HFF-Myc (cell line): ENCODE data around the gene PRAC1.

Experiments
- DNase-seq: peaks from one replicate; pipeline ENCODE4 v3.0.0-alpha.2; 2011; ENCODE audit warnings: low read depth; ENCODE audit errors: extremely low read depth
- H3K4me3 ChIP-seq: replicated peaks from 2 replicates; pipeline ENCODE4 v1.5.1; 2011; ENCODE audit warnings: low read depth, mild to moderate bottlenecking, control low read depth, low read length
- TF ChIP-seq, protein P1 (sequence below): IDR thresholded peaks from 2 replicates; pipeline ENCODE4 v1.5.1; 2012; ENCODE audit warnings: mild to moderate bottlenecking, low read depth, low read length, control low read depth; ENCODE audit errors: missing control alignments

PRAC1 gene

GRCh38 chr17:48715496-48716399, 6.6 kb downstream of the PRAC1 start:
- TF ChIP-seq, protein P1, sequence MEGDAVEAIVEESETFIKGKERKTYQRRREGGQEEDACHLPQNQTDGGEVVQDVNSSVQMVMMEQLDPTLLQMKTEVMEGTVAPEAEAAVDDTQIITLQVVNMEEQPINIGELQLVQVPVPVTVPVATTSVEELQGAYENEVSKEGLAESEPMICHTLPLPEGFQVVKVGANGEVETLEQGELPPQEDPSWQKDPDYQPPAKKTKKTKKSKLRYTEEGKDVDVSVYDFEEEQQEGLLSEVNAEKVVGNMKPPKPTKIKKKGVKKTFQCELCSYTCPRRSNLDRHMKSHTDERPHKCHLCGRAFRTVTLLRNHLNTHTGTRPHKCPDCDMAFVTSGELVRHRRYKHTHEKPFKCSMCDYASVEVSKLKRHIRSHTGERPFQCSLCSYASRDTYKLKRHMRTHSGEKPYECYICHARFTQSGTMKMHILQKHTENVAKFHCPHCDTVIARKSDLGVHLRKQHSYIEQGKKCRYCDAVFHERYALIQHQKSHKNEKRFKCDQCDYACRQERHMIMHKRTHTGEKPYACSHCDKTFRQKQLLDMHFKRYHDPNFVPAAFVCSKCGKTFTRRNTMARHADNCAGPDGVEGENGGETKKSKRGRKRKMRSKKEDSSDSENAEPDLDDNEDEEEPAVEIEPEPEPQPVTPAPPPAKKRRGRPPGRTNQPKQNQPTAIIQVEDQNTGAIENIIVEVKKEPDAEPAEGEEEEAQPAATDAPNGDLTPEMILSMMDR: no peak
- DNase-seq: no peak
- no peak overlapping the region for H3K4me3 ChIP-seq

DNA sequence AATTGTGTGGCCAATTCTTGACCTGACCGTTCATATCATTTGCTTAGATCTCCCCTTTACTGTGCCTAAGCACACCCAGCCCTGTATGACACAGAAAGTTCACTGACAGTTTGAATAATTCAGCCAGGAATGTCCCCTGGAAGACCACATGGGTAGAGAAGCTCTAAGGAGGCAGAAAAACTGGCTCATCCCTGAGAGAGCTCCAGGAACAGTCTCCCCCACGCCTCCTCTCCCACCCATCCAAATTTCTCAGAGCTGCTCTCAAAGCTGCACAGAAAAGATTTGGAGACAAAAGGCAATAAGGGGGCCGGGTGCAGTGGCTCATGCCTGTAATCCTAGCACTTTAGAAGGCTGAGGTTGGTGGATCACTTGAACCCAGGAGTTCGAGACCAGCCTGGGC, 11.2 kb downstream of the PRAC1 start:
- DNase-seq: no peak
- no peak overlapping the region for H3K4me3 ChIP-seq
- TF ChIP-seq, protein P1: no peak

DNA sequence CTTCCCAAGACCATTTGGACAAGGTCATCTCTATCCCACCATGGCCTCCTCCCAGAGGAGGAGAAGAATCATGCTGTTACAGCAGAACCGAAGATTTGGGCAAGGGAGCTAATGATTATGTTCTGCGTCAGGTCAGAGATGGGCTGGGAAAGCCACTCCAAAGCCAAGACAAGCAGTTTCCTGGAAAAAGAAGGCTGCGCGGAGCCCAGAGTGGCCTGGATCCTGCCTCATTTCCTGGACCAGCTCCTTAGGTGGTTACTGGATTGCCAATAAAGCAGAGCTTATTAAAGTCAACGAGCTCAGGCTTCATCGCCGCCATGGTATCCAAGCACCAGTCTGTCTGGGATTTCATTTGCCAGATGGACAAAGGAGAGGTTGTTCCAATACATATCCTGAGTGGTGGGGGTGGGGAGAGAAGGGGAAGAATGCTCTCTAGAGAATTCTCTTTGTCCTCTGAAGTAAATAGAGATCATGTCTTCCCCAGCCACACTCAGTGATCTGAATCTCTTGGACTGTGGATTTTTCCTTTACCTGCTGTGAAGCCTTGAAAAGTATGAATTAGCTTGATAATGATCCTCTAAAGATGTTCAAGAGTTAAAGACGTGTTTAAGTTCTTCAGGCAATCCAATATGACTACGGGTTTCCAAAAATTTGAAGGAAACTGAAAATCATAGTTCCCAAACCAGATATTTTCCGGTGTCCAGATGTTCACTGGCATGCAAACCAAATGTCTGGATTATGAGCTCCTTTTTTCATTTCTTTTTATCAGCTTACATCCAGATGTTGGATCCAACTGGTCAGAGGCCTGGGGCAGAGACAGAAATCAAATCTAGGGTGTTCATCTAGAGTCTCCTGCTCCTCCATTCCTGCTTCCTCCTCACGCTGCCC, 17.7 kb downstream of the PRAC1 start:
- TF ChIP-seq, protein P1: no peak
- no peak overlapping the region for H3K4me3 ChIP-seq
- no peak for DNase-seq

DNA sequence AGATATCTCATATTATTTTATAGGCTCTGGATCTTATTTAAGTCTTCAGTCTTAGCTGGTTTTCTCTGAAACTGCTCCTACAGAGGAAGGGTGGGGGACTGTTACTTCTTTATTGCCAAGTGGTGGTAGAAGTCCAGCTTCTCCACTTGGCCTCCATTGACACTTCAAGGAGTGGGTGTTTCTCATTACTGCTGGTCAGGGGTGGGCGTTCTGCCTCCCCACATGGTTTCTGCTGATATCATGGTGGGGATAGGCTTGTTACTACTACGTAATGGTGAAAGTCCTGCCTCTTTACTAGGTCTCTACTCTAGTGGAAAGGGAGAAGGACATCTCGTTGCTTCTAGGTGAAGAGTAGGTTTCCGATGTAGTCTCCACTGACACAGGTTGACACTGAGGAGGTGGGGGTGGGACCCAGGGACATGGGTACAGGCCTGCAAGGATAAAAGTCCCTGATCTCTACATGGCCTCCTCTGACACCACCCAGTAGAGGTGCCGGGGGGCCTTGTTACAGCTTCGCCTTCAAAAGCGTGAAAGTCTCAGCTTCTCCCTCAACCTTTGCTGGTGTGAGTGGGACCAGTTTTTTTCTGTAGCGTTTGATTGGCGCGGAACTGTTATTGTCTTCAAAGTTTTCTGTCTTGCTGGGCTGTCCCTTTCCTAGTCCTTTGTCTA, 20.3 kb downstream of the PRAC1 start:
- no peak overlapping the region for H3K4me3 ChIP-seq
- DNase-seq: no peak
- TF ChIP-seq, protein P1: no peak

DNA sequence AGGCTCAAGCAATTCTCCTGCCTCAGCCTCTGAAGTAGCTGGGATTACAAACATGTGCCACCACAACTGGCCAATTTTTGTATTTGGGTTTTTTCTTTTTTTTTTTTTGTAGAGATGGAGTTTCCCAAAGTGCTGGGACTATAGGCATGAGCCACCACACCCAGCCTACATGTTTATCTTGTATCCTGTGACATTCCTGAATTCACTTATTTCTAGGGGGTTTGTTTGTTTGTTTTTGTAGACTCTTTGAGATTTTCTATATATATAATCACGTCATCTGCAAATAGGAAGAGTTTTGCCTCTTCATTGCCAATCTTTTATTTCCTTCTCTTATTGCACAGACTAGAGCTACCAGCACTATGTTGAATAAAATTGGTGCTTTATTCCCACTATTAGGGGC, 29.1 kb downstream of the PRAC1 start:
- TF ChIP-seq, protein P1: no peak
- H3K4me3 ChIP-seq: no peak overlapping the region
- no peak for DNase-seq

GRCh38 chr17:48692049-48692448, 30.3 kb downstream of the PRAC1 start:
- TF ChIP-seq, protein P1: no peak
- DNase-seq: no peak
- no peak overlapping the region for H3K4me3 ChIP-seq
